Measurements from ENCODE around the gene C3. TPM values are rescaled to one million over a fixed set of nuclear protein-coding genes. Genes with fewer than 3 reads are reported as not detected.

Gene C3
- polyA plus RNA-seq, 1 donor (not counting 4 experiments of a cell fraction or from before 2014, with no cell fraction given): 10.7 TPM

DNA sequence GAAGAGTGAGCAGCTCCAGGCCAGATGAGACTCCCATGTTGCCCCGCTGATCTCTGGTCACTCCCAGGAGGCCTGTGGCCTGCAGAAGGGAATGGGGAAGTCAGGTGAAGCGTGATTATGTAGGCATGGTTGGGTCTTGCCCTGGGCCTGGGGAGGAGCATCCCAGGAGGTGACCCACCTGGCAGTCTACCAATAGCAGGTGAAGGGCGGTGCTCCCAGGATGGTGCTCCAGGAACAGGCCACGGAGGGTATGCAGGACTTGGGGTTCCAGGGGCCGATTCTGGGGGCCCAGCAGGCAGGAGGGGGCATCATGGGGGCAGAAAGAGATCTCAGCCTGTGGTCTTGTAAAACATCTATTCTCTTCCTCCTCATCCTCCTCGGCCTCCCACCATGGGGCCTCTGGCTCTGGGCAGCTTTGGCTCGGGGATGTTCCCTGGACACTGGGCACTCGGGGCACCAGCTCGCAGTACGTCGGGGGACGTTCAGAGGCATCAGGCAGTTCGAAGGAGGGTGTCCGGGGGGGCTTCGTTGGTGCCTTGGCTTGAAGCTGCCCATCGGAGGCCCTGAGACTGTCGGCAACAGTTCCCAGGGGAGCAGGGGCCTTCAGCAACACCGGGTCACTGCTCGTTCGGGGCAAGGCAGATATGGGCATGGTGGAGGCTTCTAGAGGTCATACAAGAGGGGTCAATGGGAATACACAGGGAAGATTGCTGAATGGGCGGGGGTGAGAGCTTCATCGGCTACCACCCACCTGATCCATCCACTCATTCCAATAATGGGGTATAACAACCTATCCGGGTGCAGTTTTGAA lies 34.4 kb upstream of the C3 start:
- no peak overlapping the region for H2AFZ ChIP-seq (ENCODE audit: control insufficient read depth, low read length)
- no peaks in the 10 kb centered on the region for H3K9me1 ChIP-seq (ENCODE audit: control insufficient read depth, extremely low read depth, insufficient read depth, low read length)
- no peak overlapping the region for H3K9ac ChIP-seq (ENCODE audit: control insufficient read depth, extremely low read depth, insufficient read depth, low read length)
- no peak for FAIRE-seq
- H3K9me3 ChIP-seq (ENCODE audit: control insufficient read depth, low read depth, low read length): no peaks in the 10 kb centered on the region
- H3K4me3 ChIP-seq (ENCODE audit: control insufficient read depth in 2 of 3, extremely low read depth in 1 of 3, insufficient read depth in 2 of 3, low read depth in 1 of 3, low read length in 3 of 3): no peak overlapping the region
- no peaks in the 10 kb centered on the region for H3K4me1 ChIP-seq (ENCODE audit: control insufficient read depth, extremely low read depth, insufficient read depth, low read length)
- H3K27ac ChIP-seq (ENCODE audit: control insufficient read depth, insufficient read depth, low read length): no peak overlapping the region
- H4K20me1 ChIP-seq (ENCODE audit: control insufficient read depth, extremely low read depth, insufficient read depth, low read length): peaks cover 17% of the 10 kb centered on the region
- TF ChIP-seq, protein P1, sequence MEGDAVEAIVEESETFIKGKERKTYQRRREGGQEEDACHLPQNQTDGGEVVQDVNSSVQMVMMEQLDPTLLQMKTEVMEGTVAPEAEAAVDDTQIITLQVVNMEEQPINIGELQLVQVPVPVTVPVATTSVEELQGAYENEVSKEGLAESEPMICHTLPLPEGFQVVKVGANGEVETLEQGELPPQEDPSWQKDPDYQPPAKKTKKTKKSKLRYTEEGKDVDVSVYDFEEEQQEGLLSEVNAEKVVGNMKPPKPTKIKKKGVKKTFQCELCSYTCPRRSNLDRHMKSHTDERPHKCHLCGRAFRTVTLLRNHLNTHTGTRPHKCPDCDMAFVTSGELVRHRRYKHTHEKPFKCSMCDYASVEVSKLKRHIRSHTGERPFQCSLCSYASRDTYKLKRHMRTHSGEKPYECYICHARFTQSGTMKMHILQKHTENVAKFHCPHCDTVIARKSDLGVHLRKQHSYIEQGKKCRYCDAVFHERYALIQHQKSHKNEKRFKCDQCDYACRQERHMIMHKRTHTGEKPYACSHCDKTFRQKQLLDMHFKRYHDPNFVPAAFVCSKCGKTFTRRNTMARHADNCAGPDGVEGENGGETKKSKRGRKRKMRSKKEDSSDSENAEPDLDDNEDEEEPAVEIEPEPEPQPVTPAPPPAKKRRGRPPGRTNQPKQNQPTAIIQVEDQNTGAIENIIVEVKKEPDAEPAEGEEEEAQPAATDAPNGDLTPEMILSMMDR (optimal IDR thresholded peaks at IDR 0.05 in 1 of 3, IDR thresholded peaks at IDR 0.05 in 1 of 3, conservative IDR thresholded peaks at IDR 0.05 in 1 of 3; ENCODE audit: extremely low read depth in 1 of 3, insufficient read depth in 2 of 3, low read length in 3 of 3): no peak
- no peak for TF ChIP-seq EZH2 (IDR thresholded peaks at IDR 0.05; ENCODE audit: low read length)
- no peaks in the 10 kb centered on the region for H3K27me3 ChIP-seq (ENCODE audit: control insufficient read depth, extremely low read depth, insufficient read depth, low read length)
- peaks cover 5% of the 10 kb centered on the region for H3K79me2 ChIP-seq (ENCODE audit: control insufficient read depth, insufficient read depth, low read length)
- no peak overlapping the region for H3K4me2 ChIP-seq (ENCODE audit: control insufficient read depth, extremely low read depth, insufficient read depth, low read depth, low read length)
- dilution Hi-C loops (cut with MboI; ENCODE audit: extremely low pct_ligation_motif_present, low sequenced_read_pairs): no loop called here
- DNase-seq (ENCODE audit: low read depth, low spot score): no peak
- H3K36me3 ChIP-seq (ENCODE audit: control insufficient read depth in 2 of 2, extremely low read depth in 1 of 2, insufficient read depth in 2 of 2, low read length in 2 of 2): peaks cover 38 to 44% of the 10 kb centered on the region in 2 experiments

DNA sequence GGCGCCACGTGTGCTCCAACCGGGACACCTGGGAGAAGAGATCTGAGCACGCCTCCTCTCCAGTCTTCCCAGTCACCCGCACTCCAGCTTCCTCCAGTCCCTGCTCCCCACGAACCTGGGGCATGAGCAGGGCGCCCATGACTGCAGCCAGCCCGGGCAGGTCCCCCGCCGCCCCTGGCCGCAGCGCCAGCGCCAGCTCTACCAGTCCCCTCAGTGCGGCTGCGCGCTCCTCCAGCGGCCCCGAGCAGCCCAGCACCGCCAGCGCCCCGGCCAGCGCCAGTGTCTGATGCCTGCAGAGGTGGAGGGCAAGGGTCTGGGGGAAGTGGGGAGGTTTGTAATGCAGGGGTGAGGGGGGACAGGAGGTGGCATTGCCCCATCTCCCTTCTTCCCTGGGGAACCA lies 33.7 kb upstream of the C3 start:
- DNase-seq (ENCODE audit: low read depth, low spot score): no peak
- Histone ChIP-seq H3K9me3 (ENCODE audit: control insufficient read depth, low read depth, low read length) (no peaks in the 10 kb centered on the region), H3K79me2 (ENCODE audit: control insufficient read depth, insufficient read depth, low read length) (peaks cover 2% of the 10 kb centered on the region), H3K36me3 (ENCODE audit: control insufficient read depth in 2 of 2, extremely low read depth in 1 of 2, insufficient read depth in 2 of 2, low read length in 2 of 2) (peaks cover 37 to 41% of the 10 kb centered on the region in 2 experiments), H3K4me3 (ENCODE audit: control insufficient read depth in 2 of 3, extremely low read depth in 1 of 3, insufficient read depth in 2 of 3, low read depth in 1 of 3, low read length in 3 of 3) (no peak overlapping the region), H3K4me1 (ENCODE audit: control insufficient read depth, extremely low read depth, insufficient read depth, low read length) (no peaks in the 10 kb centered on the region), H3K27me3 (ENCODE audit: control insufficient read depth, extremely low read depth, insufficient read depth, low read length) (no peaks in the 10 kb centered on the region), H3K9me1 (ENCODE audit: control insufficient read depth, extremely low read depth, insufficient read depth, low read length) (no peaks in the 10 kb centered on the region), H2AFZ (ENCODE audit: control insufficient read depth, low read length) (no peak overlapping the region), H4K20me1 (ENCODE audit: control insufficient read depth, extremely low read depth, insufficient read depth, low read length) (peaks cover 17% of the 10 kb centered on the region), H3K27ac (ENCODE audit: control insufficient read depth, insufficient read depth, low read length) (no peak overlapping the region), H3K4me2 (ENCODE audit: control insufficient read depth, extremely low read depth, insufficient read depth, low read depth, low read length) (no peak overlapping the region), H3K9ac (ENCODE audit: control insufficient read depth, extremely low read depth, insufficient read depth, low read length) (no peak overlapping the region)
- TF ChIP-seq EZH2 (IDR thresholded peaks at IDR 0.05; ENCODE audit: low read length): no peak
- TF ChIP-seq, protein P1 (optimal IDR thresholded peaks at IDR 0.05 in 1 of 3, IDR thresholded peaks at IDR 0.05 in 1 of 3, conservative IDR thresholded peaks at IDR 0.05 in 1 of 3; ENCODE audit: extremely low read depth in 1 of 3, insufficient read depth in 2 of 3, low read length in 3 of 3): no peak
- no peak for FAIRE-seq
- dilution Hi-C loops (cut with MboI; ENCODE audit: extremely low pct_ligation_motif_present, low sequenced_read_pairs): no loop called here

Data from keratinocyte (primary cell).